Thyroid gland (tissue), 4 donors: Measurements from ENCODE around the gene DLL3. TPM values are rescaled to one million over a fixed set of nuclear protein-coding genes. Genes with fewer than 3 reads are reported as not detected.

ENCODE experiments used
- DNase-seq, 2 donors: peaks; one replicate each; pipeline ENCODE4 v3.0.0-alpha.2; 2019
- H3K27ac ChIP-seq, 3 donors: fragments of 200-600 bp; sonication (generic); 1 replicate in 2 of 3; 2 replicates in 1 of 3; pipeline ENCODE4 v1.5.1; 2016 to 2019; ENCODE audit warnings: mild to moderate bottlenecking in 1 of 3, moderate library complexity in 1 of 3
- H3K27me3 ChIP-seq: fragments of 200-600 bp; sonication (generic); one replicate; pipeline ENCODE4 v1.5.1; 2019
- H3K36me3 ChIP-seq, 2 donors: fragments of 200-600 bp; sonication (generic); one replicate each; pipeline ENCODE4 v1.5.1; 2016 to 2019
- H3K4me1 ChIP-seq, 2 donors: fragments of 200-600 bp; sonication (generic); one replicate each; pipeline ENCODE4 v1.5.1; 2017 to 2019
- H3K4me3 ChIP-seq, 3 donors: fragments of 200-600 bp; sonication (generic); replicated peaks in 1 of 3; 1 replicate in 2 of 3; 2 replicates in 1 of 3; pipeline ENCODE4 v1.5.1; 2016; ENCODE audit warnings: mild to moderate bottlenecking in 1 of 3
- H3K9me3 ChIP-seq: fragments of 200-600 bp; sonication (generic); one replicate; pipeline ENCODE4 v1.5.1; 2017
- CTCF ChIP-seq, 6 experiments: fragments of 200-600 bp in 3 of 6; fragments of 450-650 bp in 3 of 6; sonication (generic) in 3 of 6; IDR thresholded peaks; one replicate each; pipeline ENCODE4 v1.5.1; 2016 to 2019; ENCODE audit warnings: antibody characterized with exemption in 6 of 6, mild to moderate bottlenecking in 2 of 6, inconsistent platforms in 1 of 6, moderate library complexity in 1 of 6
- POLR2A ChIP-seq, 2 donors: fragments of 450-650 bp; IDR thresholded peaks; one replicate each; pipeline ENCODE4 v1.6.1; 2017; ENCODE audit warnings: antibody characterized with exemption in 2 of 2, mild to moderate bottlenecking in 2 of 2, moderate library complexity in 1 of 2
- WGBS, 2 donors: methylation state at CpG; one replicate each; pipeline ENCODE4 v1.1.5; 2017; 5-methylcytosine and 5-hydroxymethylcytosine counted together
- intact Hi-C: fragments of 100-400 bp; cut with DNase I; formaldehyde crosslinking; loops from one replicate; pipeline ENCODE4 v1.15.1; 2023
- total RNA-seq, 4 donors: library from RNA; depleted of rRNA; stranded (reverse); fragments of >200 nt; gene quantifications; one replicate each; pipeline ENCODE4 v1.2.3, GENCODE V29; 2016

The DLL3 gene
- total RNA-seq, 4 donors from 2014 or later, result 0.56 TPM; not detected in 3

- Histone ChIP-seq H3K4me1 (peaks cover 8 to 31% of the 10 kb centered on the region in 2 donors), H3K36me3 (no peaks in the 10 kb centered on the region), H3K9me3 (no peaks in the 10 kb centered on the region), H3K27ac (peak overlapping the region; percentile 39 to 51 (median 46)), H3K27me3 (no peaks in the 10 kb centered on the region), H3K4me3 (no peak overlapping the region)
- no peak for TF ChIP-seq POLR2A (IDR thresholded peaks at IDR 0.05)
- no peak for TF ChIP-seq CTCF (IDR thresholded peaks at IDR 0.05)
- 57 to 58% methylated on average over 4 of the region's 4 CpGs for WGBS, 2 donors
- DNase-seq, result peak; percentile 79 to 86
- intact Hi-C loops, result loop anchor here (5.0 kb wide), 1 partner anchor 117 kb away; no protein-coding TSS in a partner anchor
These were observed 56.1 kb downstream of the DLL3 start for GRCh38 chr19:39554701-39555311.

- no peak overlapping the region for H3K27ac ChIP-seq
- TF ChIP-seq POLR2A (IDR thresholded peaks at IDR 0.05), result no peak
- TF ChIP-seq CTCF (IDR thresholded peaks at IDR 0.05), result no peak
- 20 to 40% methylated on average over 1 of the region's 1 CpG for WGBS, 2 donors
- peaks cover 8 to 31% of the 10 kb centered on the region in 2 donors for H3K4me1 ChIP-seq
- intact Hi-C loops, result no loop called here
- no peak for DNase-seq
- no peaks in the 10 kb centered on the region for H3K27me3 ChIP-seq
- H3K4me3 ChIP-seq, result no peak overlapping the region
- no peaks in the 10 kb centered on the region for H3K36me3 ChIP-seq
- no peaks in the 10 kb centered on the region for H3K9me3 ChIP-seq
These were observed 57.1 kb downstream of the DLL3 start for GRCh38 chr19:39555883-39556282.

Other genes starting within 250 kb of the DLL3 start
- gene IFNL2, start 230.6 kb upstream of the DLL3 start, total RNA-seq, result not detected
- gene IFNL1, start 202.5 kb upstream of the DLL3 start, total RNA-seq, result not detected
- 1 to 10 TPM in 3 of 4 donors, under 1 TPM in 1; 0.78 to 2.2 (median 1.1) TPM for gene LRFN1, start 178.1 kb upstream of the DLL3 start, total RNA-seq
- gene GMFG, start 162.9 kb upstream of the DLL3 start, total RNA-seq, result 10 to 100 TPM in 3 of 4 donors, 1 to 10 TPM in 1; 6.3 to 54.7 (median 17.6) TPM
- gene SAMD4B, start 156.5 kb upstream of the DLL3 start, total RNA-seq, result 100 to 1,000 TPM in 3 of 4 donors, 10 to 100 TPM in 1; 79.5 to 212 (median 124) TPM
- 10 to 100 TPM; 38.8 to 60.3 (median 50.8) TPM for gene PAF1, start 107.8 kb upstream of the DLL3 start, total RNA-seq
- 10 to 100 TPM; 44.3 to 77.5 (median 63.4) TPM for gene MED29, start 107.6 kb upstream of the DLL3 start, total RNA-seq
- 100 to 1,000 TPM in 1 of 4 donors, 10 to 100 TPM in 3; 32.4 to 109 (median 62.4) TPM for gene ZFP36, start 92.1 kb upstream of the DLL3 start, total RNA-seq
- gene PLEKHG2, start 86.3 kb upstream of the DLL3 start, total RNA-seq, result 10 to 100 TPM in 2 of 4 donors, 1 to 10 TPM in 2; 8.2 to 29.1 (median 10.7) TPM
- 1,000 to 10,000 TPM in 2 of 4 donors, 100 to 1,000 TPM in 2; 919 to 2,686 (median 1,277) TPM for gene RPS16, start 63.0 kb upstream of the DLL3 start, total RNA-seq
- 100 to 1,000 TPM in 2 of 4 donors, 10 to 100 TPM in 2; 93.6 to 203 (median 116) TPM for gene SUPT5H, start 53.4 kb upstream of the DLL3 start, total RNA-seq
- 10 to 100 TPM; 74.4 to 86.5 (median 84.5) TPM for gene TIMM50, start 18.1 kb upstream of the DLL3 start, total RNA-seq
- gene SELENOV, start 16.2 kb downstream of the DLL3 start, total RNA-seq, result 1 to 10 TPM; 2.5 to 4.4 (median 3.3) TPM
- 1 to 10 TPM; 2.4 to 7.1 (median 4.4) TPM for gene EID2B, start 33.9 kb downstream of the DLL3 start, total RNA-seq
- gene EID2, start 41.2 kb downstream of the DLL3 start, total RNA-seq, result 10 to 100 TPM; 15.3 to 24.4 (median 19.8) TPM
- not detected for gene LGALS13, start 103.6 kb downstream of the DLL3 start, total RNA-seq
- not detected for gene LGALS16, start 157.0 kb downstream of the DLL3 start, total RNA-seq
- gene LGALS14, start 205.5 kb downstream of the DLL3 start, total RNA-seq, result not detected
- gene CLC, start 239.1 kb downstream of the DLL3 start, total RNA-seq, result not detected